ENCODE results near the gene MICU1.
A peak's percentile ranks its signal among the peaks of the same experiment; 100 is the strongest.
"Not testable (repeated sequence)": the region's sequence is repeated elsewhere in the genome, so short reads cannot be mapped to it uniquely, and the experiment has no call there.

Gene MICU1

DNA sequence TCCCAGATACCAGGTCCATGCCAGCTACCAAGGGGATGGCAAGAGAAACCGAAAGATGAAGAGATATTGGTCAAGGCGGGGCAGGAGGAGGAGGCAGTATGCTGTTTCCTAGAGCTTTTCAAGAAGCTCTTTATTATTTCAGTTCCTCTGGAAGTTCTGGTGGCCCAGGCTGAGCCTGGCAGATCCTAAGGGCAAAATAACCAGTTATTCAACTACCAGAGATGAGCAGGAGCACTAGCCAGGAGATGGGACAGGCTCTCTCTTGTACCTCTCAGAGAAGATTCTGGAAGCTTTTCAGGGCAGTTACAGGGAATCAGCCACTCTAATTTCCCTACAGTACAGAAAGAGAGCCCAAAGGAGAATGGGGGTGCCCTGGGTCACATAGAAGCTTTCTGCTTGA lies 276.4 kb downstream of the MICU1 start:
- no peak for DNase-seq (ENCODE audit: low spot score)
- TF ChIP-seq, protein P1, sequence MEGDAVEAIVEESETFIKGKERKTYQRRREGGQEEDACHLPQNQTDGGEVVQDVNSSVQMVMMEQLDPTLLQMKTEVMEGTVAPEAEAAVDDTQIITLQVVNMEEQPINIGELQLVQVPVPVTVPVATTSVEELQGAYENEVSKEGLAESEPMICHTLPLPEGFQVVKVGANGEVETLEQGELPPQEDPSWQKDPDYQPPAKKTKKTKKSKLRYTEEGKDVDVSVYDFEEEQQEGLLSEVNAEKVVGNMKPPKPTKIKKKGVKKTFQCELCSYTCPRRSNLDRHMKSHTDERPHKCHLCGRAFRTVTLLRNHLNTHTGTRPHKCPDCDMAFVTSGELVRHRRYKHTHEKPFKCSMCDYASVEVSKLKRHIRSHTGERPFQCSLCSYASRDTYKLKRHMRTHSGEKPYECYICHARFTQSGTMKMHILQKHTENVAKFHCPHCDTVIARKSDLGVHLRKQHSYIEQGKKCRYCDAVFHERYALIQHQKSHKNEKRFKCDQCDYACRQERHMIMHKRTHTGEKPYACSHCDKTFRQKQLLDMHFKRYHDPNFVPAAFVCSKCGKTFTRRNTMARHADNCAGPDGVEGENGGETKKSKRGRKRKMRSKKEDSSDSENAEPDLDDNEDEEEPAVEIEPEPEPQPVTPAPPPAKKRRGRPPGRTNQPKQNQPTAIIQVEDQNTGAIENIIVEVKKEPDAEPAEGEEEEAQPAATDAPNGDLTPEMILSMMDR (IDR thresholded peaks at IDR 0.05; ENCODE audit: extremely low read depth, missing control alignments), result no peak

GRCh38 chr10:72348282-72348681 lies 277.6 kb downstream of the MICU1 start:
- TF ChIP-seq, protein P1 (IDR thresholded peaks at IDR 0.05; ENCODE audit: extremely low read depth, missing control alignments), result no peak
- no peak for DNase-seq (ENCODE audit: low spot score)

GRCh38 chr10:72346117-72346516 lies 279.8 kb downstream of the MICU1 start:
- not testable (repeated sequence) for DNase-seq (ENCODE audit: low spot score)

DNA sequence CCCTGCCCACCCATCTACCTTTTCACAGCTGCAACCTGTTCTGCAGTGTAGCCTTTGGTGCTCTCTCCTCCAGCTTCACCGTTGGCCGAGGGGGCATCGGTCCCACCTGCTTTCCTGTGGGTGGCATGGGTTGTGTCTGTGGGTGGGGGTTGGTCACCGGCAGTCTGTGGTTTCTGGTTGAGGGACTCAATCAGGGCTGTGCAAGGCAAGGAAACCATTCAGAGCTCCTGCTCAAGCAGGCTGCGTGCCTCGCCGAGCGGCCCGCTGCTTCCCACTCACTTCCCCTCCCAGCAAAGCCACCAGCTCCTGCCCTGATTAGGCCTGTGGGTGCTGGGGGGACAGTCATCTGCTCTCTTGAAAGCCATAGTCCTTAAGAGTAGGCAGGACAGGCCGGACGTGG lies 280.9 kb downstream of the MICU1 start:
- TF ChIP-seq, protein P1 (IDR thresholded peaks at IDR 0.05; ENCODE audit: extremely low read depth, missing control alignments), result no peak
- DNase-seq (ENCODE audit: low spot score), result no peak

- no peak for DNase-seq (ENCODE audit: low spot score)
- TF ChIP-seq, protein P1 (IDR thresholded peaks at IDR 0.05; ENCODE audit: extremely low read depth, missing control alignments), result no peak
Observed at GRCh38 chr10:72342911-72343310, 283.0 kb downstream of the MICU1 start.

DNA sequence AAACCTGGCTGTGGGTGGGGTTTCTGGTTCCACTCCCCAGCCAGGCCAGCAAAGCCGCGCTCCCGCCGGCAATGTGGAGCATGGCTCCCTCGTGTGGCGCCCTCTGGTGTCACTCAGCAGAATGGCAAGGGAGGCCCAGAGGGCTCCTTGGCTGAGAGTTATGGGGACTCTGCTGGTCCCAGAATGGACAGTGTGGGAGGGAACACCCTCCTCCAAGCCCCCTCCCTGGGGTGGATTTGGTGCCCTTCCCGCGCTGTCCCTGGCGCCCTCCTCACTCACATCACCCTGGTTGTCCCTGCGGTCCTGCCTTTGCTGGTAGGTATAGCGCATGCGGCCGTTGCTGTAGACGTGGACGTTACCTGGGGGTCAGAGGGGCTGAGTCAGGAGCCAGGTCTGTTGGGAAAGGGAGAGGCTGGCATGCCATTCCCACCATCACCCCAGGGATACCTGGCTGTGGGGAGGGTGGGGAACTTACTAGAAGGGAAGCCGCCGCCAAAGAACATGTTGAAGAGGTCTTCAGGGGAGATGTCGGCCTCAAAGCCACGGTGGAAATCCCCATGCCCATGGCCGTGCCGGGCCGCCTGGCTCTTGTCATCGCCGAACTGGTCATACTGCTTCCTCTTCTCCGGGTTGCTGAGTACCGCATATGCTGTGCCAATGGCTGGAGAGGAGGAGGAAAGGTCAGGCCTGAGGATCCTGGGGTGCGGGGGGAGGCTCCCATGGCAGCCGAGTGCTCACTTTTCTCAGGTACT lies 285.2 kb downstream of the MICU1 start:
- DNase-seq (ENCODE audit: low spot score), result peak; percentile 77
- TF ChIP-seq, protein P1 (IDR thresholded peaks at IDR 0.05; ENCODE audit: extremely low read depth, missing control alignments), result peak; percentile 84

GRCh38 chr10:72338180-72338579 lies 287.7 kb downstream of the MICU1 start:
- no peak for DNase-seq (ENCODE audit: low spot score)
- TF ChIP-seq, protein P1 (IDR thresholded peaks at IDR 0.05; ENCODE audit: extremely low read depth, missing control alignments), result no peak

GRCh38 chr10:72337722-72338121 lies 288.2 kb downstream of the MICU1 start:
- TF ChIP-seq, protein P1 (IDR thresholded peaks at IDR 0.05; ENCODE audit: extremely low read depth, missing control alignments), result no peak
- no peak for DNase-seq (ENCODE audit: low spot score)

Data from GM20000 (cell line).